ENCODE measurements around the gene SHOC1.

Gene SHOC1

GRCh38 chr9:111806259-111806658, 11.5 kb upstream of the SHOC1 start:
- no peak for DNase-seq (ENCODE audit: low read depth)
- TF ChIP-seq CTCF (IDR thresholded peaks at IDR 0.05; ENCODE audit: low read length, missing control alignments) = no peak
- no peak overlapping the region for H3K4me3 ChIP-seq (replicated peaks; ENCODE audit: low read depth, low read length)

- H3K4me3 ChIP-seq (replicated peaks; ENCODE audit: low read depth, low read length) = no peak overlapping the region
- DNase-seq (ENCODE audit: low read depth) = peak; percentile 92
- no peak for TF ChIP-seq CTCF (IDR thresholded peaks at IDR 0.05; ENCODE audit: low read length, missing control alignments)
Measured at GRCh38 chr9:111805830-111806241, 11.1 kb upstream of the SHOC1 start.

GRCh38 chr9:111805262-111805661, 10.5 kb upstream of the SHOC1 start:
- no peak for DNase-seq (ENCODE audit: low read depth)
- no peak for TF ChIP-seq CTCF (IDR thresholded peaks at IDR 0.05; ENCODE audit: low read length, missing control alignments)
- no peak overlapping the region for H3K4me3 ChIP-seq (replicated peaks; ENCODE audit: low read depth, low read length)

- TF ChIP-seq CTCF (IDR thresholded peaks at IDR 0.05; ENCODE audit: low read length, missing control alignments) = no peak
- H3K4me3 ChIP-seq (replicated peaks; ENCODE audit: low read depth, low read length) = no peak overlapping the region
- peak; percentile 12 for DNase-seq (ENCODE audit: low read depth)
Measured at GRCh38 chr9:111804636-111805035, 9.9 kb upstream of the SHOC1 start.

GRCh38 chr9:111803924-111804323, 9.2 kb upstream of the SHOC1 start:
- DNase-seq (ENCODE audit: low read depth) = no peak
- no peak for TF ChIP-seq CTCF (IDR thresholded peaks at IDR 0.05; ENCODE audit: low read length, missing control alignments)
- H3K4me3 ChIP-seq (replicated peaks; ENCODE audit: low read depth, low read length) = no peak overlapping the region

- H3K4me3 ChIP-seq (replicated peaks; ENCODE audit: low read depth, low read length) = no peak overlapping the region
- TF ChIP-seq CTCF (IDR thresholded peaks at IDR 0.05; ENCODE audit: low read length, missing control alignments) = no peak
- no peak for DNase-seq (ENCODE audit: low read depth)
Measured at GRCh38 chr9:111799915-111800526, 5.3 kb upstream of the SHOC1 start.

GRCh38 chr9:111799506-111799905, 4.8 kb upstream of the SHOC1 start:
- no peak for DNase-seq (ENCODE audit: low read depth)
- TF ChIP-seq CTCF (IDR thresholded peaks at IDR 0.05; ENCODE audit: low read length, missing control alignments) = no peak
- no peak overlapping the region for H3K4me3 ChIP-seq (replicated peaks; ENCODE audit: low read depth, low read length)
